HUES6 (cell line): ENCODE data around the gene ZGPAT.

Experiments
- H3K27ac ChIP-seq: 2 replicates; pipeline ENCODE4 v1.7.0; 2013; ENCODE audit warnings: low read depth, mild to moderate bottlenecking, low read length, inconsistent platforms
- H3K27me3 ChIP-seq: 2 replicates; pipeline ENCODE4 v1.6.1; 2013; ENCODE audit warnings: low read length; ENCODE audit not compliant: control insufficient read depth, insufficient read depth
- H3K36me3 ChIP-seq: 2 replicates; pipeline ENCODE4 v1.6.1; 2013; ENCODE audit warnings: low read length; ENCODE audit not compliant: control insufficient read depth, insufficient read depth
- H3K4me1 ChIP-seq: 2 replicates; pipeline ENCODE4 v1.6.1; 2013; ENCODE audit warnings: low read length; ENCODE audit not compliant: control insufficient read depth, insufficient read depth
- H3K4me3 ChIP-seq: 2 replicates; pipeline ENCODE4 v1.5.1; 2013; ENCODE audit warnings: low read depth, low read length
- H3K9ac ChIP-seq: one replicate; pipeline ENCODE4 v1.6.1; 2013; ENCODE audit warnings: mild to moderate bottlenecking, low read length
- H3K9me3 ChIP-seq: 2 replicates; pipeline ENCODE4 v1.6.1; 2013; ENCODE audit warnings: low read depth, low read length; ENCODE audit not compliant: control insufficient read depth, insufficient read depth

The ZGPAT gene

GRCh38 chr20:63751471-63752271 lies 43.8 kb downstream of the ZGPAT start:
- Histone ChIP-seq H3K27ac (no peak overlapping the region), H3K9ac (peak overlapping the region; percentile 31), H3K36me3 (no peaks in the 10 kb centered on the region), H3K4me3 (peak overlapping the region; percentile 9; the same call in 1 of the 2 replicates), H3K4me1 (peaks cover 32% of the 10 kb centered on the region), H3K27me3 (no peaks in the 10 kb centered on the region), H3K9me3 (no peaks in the 10 kb centered on the region)

GRCh38 chr20:63752411-63753101 lies 44.7 kb downstream of the ZGPAT start:
- Histone ChIP-seq H3K27me3 (no peaks in the 10 kb centered on the region), H3K4me3 (no peak overlapping the region), H3K27ac (no peak overlapping the region), H3K9me3 (no peaks in the 10 kb centered on the region), H3K4me1 (peaks cover 32% of the 10 kb centered on the region), H3K9ac (no peak overlapping the region), H3K36me3 (no peaks in the 10 kb centered on the region)

- H3K4me1 ChIP-seq, result peaks cover 32% of the 10 kb centered on the region
- no peaks in the 10 kb centered on the region for H3K36me3 ChIP-seq
- no peaks in the 10 kb centered on the region for H3K9me3 ChIP-seq
- H3K9ac ChIP-seq, result no peak overlapping the region
- H3K27ac ChIP-seq, result no peak overlapping the region
- H3K4me3 ChIP-seq, result no peak overlapping the region
- H3K27me3 ChIP-seq, result no peaks in the 10 kb centered on the region
These were observed 45.5 kb downstream of the ZGPAT start for GRCh38 chr20:63753381-63753780.

- peaks cover 32% of the 10 kb centered on the region for H3K4me1 ChIP-seq
- no peak overlapping the region for H3K27ac ChIP-seq
- H3K4me3 ChIP-seq, result no peak overlapping the region
- no peak overlapping the region for H3K9ac ChIP-seq
- no peaks in the 10 kb centered on the region for H3K9me3 ChIP-seq
- H3K27me3 ChIP-seq, result no peaks in the 10 kb centered on the region
- H3K36me3 ChIP-seq, result no peaks in the 10 kb centered on the region
These were observed 46.2 kb downstream of the ZGPAT start for GRCh38 chr20:63754008-63754407.

GRCh38 chr20:63755933-63756647 lies 48.3 kb downstream of the ZGPAT start:
- no peaks in the 10 kb centered on the region for H3K27me3 ChIP-seq
- H3K4me1 ChIP-seq, result peaks cover 26% of the 10 kb centered on the region
- H3K36me3 ChIP-seq, result no peaks in the 10 kb centered on the region
- no peaks in the 10 kb centered on the region for H3K9me3 ChIP-seq
- no peak overlapping the region for H3K27ac ChIP-seq
- H3K9ac ChIP-seq, result no peak overlapping the region
- H3K4me3 ChIP-seq, result no peak overlapping the region

- Histone ChIP-seq H3K9ac (no peak overlapping the region), H3K4me3 (no peak overlapping the region), H3K4me1 (peaks cover 23% of the 10 kb centered on the region; the same call in 1 of the 2 replicates), H3K9me3 (no peaks in the 10 kb centered on the region), H3K27ac (no peak overlapping the region), H3K36me3 (no peaks in the 10 kb centered on the region), H3K27me3 (no peaks in the 10 kb centered on the region)
These were observed 48.8 kb downstream of the ZGPAT start for GRCh38 chr20:63756648-63756991.

- Histone ChIP-seq H3K9me3 (no peaks in the 10 kb centered on the region), H3K4me3 (no peak overlapping the region), H3K27me3 (no peaks in the 10 kb centered on the region), H3K9ac (no peak overlapping the region), H3K27ac (no peak overlapping the region), H3K36me3 (peaks cover 2% of the 10 kb centered on the region; the same call in 1 of the 2 replicates), H3K4me1 (peaks cover 10% of the 10 kb centered on the region; the same call in 1 of the 2 replicates)
These were observed 50.3 kb downstream of the ZGPAT start for GRCh38 chr20:63758152-63758551.

GRCh38 chr20:63759377-63759901 lies 51.6 kb downstream of the ZGPAT start:
- H3K27ac ChIP-seq, result no peak overlapping the region
- H3K36me3 ChIP-seq, result peaks cover 5% of the 10 kb centered on the region; the same call in 1 of the 2 replicates
- H3K9me3 ChIP-seq, result no peaks in the 10 kb centered on the region
- no peak overlapping the region for H3K9ac ChIP-seq
- no peak overlapping the region for H3K4me3 ChIP-seq
- no peaks in the 10 kb centered on the region for H3K27me3 ChIP-seq
- H3K4me1 ChIP-seq, result no peaks in the 10 kb centered on the region

- no peaks in the 10 kb centered on the region for H3K4me1 ChIP-seq
- no peak overlapping the region for H3K4me3 ChIP-seq
- no peak overlapping the region for H3K9ac ChIP-seq
- H3K9me3 ChIP-seq, result no peaks in the 10 kb centered on the region
- no peak overlapping the region for H3K27ac ChIP-seq
- no peaks in the 10 kb centered on the region for H3K27me3 ChIP-seq
- peaks cover 23% of the 10 kb centered on the region for H3K36me3 ChIP-seq
These were observed 57.4 kb downstream of the ZGPAT start for GRCh38 chr20:63765082-63765873.

GRCh38 chr20:63765902-63766301 lies 58.1 kb downstream of the ZGPAT start:
- H3K9ac ChIP-seq, result no peak overlapping the region
- no peaks in the 10 kb centered on the region for H3K9me3 ChIP-seq
- no peaks in the 10 kb centered on the region for H3K4me1 ChIP-seq
- no peaks in the 10 kb centered on the region for H3K27me3 ChIP-seq
- no peak overlapping the region for H3K4me3 ChIP-seq
- no peak overlapping the region for H3K27ac ChIP-seq
- peaks cover 23% of the 10 kb centered on the region for H3K36me3 ChIP-seq
